NCI-H82 treated with DMSO at 0.1 percent for 48 hours (cell line): ENCODE measurements around the gene IMPA2.

Source experiments
- DNase-seq: peaks from one replicate; lab custom pipeline; 2025; ENCODE audit not compliant: unreplicated experiment; lab: John Stamatoyannopoulos, UW

Gene IMPA2

DNA sequence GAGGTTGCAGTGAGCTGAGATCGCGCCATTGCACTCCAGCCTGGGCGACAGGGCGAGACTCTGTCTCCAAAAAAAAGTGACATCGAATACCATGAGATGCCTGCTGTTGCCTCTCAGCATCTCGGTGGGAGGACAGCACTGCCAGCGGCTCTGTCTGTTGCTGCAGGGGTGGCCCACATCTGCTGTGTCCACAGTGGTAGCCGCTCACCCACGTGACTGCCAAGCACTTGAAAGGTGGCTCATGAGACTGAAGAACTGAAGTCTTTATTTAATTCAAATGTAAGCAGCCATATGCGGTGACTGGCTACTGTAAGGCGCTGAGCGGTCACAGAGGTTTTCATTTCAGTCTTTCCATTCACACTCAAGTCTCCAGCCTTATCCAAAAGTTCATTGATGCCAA lies 25.8 kb downstream of the IMPA2 start:
- DNase-seq = no peak

DNA sequence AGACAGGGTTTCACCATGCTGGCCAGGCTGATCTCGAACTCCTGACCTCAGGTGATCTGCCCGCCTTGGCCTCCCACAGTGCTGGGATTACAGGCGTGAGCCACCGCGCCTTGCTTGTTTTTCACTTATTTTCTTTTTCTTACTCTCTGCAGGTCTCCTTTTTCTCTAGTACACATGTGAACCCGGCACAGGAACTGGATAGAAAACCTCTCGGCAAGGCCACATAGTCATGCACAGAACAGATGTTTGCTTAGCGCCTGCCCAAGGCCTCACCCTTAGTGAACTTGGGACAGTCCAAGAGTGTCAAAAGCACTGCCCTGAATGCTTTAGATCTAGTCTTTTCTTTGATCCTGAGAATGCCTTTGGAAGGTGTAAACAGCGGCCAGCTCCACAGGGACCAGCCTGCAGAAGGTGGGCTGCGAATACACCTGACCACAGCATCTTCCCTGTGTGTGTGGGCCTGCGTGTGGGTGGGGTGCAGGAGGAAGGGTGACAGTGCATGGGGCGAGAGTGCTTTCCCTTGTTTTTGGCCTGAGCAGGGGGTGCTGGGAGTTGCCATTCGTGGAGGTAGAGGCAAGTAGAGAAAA lies 27.0 kb downstream of the IMPA2 start:
- DNase-seq = no peak

- no peak for DNase-seq
These were observed 27.7 kb downstream of the IMPA2 start for GRCh38 chr18:12008842-12009580.

GRCh38 chr18:12009581-12010140 lies 28.4 kb downstream of the IMPA2 start:
- DNase-seq = no peak

GRCh38 chr18:12010187-12010802 lies 29.0 kb downstream of the IMPA2 start:
- no peak for DNase-seq

DNA sequence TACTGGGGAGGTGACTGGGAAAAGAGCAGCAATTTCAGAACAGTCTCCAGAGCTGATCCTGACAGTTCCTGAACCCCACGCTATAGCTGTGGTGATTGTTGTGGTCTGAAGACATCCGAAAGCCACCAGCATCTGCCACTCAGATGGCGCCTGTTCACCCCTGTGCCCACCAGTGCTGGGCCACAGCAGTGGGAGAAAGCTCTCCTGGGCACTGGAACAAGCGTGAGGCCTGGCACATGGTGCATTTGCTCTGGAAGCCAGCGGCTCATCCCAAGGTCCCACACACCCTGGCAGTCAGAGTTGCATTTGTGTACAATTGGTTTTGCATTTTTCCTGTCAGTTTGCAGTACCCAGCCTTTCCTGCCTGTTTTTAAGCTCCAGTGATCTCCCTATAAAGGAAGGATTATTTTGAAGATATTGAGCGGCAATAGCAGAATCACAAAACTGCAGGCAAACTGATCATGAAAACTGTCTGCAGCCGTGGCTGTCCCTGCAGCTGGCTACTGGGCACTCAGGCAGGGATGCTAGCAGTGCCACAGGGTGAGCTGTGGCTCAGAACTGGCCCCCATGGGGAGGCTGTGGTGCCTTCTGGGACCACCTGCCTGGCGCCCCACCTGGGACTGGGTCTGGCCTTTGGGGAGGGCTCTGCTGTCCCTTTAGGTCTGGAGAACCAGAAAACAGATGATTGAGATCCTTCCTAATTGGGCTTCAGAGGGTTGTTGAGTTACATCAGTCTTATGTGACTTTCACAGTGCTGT lies 30.1 kb downstream of the IMPA2 start:
- no peak for DNase-seq

GRCh38 chr18:12011957-12012549 lies 30.7 kb downstream of the IMPA2 start:
- no peak for DNase-seq

DNA sequence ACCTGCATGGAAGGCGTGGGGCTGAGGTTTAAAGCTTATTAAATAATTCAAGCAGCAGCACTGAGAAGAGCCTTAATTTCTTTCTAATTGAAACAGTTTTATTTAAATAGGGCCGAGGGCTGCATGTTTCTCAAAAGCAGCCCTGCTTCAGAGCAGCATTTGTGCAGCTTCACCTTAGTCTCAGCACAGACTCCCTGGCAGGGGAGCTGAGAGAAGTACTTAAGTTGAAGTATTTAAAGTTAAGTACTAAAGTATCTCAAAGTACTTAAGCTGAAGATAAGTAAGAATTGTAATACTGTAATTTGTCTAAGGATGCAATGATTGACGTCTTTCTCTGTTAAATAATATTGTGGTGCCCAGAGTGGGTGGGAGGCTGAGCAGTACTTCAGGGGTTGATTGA lies 31.4 kb downstream of the IMPA2 start:
- no peak for DNase-seq

GRCh38 chr18:12013186-12013916 lies 32.0 kb downstream of the IMPA2 start:
- DNase-seq = no peak

DNA sequence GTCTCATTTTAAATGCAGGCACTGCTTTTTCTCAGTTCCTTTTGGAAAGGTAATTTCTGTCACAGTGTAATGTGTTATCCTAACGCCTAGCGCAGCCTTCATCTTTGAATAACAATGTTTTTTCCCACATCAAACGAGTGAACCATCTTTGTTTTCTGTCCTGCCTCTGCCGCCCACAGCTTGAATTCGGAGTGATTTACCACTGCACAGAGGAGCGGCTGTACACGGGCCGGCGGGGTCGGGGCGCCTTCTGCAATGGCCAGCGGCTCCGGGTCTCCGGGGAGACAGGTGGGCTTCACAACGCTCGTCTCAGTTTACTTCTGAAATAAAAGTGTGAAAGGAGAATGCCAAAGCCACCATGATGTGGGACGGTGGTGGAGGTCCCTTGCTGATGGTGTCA lies 32.8 kb downstream of the IMPA2 start:
- no peak for DNase-seq

- no peak for DNase-seq
These were observed 33.5 kb downstream of the IMPA2 start for GRCh38 chr18:12014521-12015415.

- DNase-seq = no peak
These were observed 34.2 kb downstream of the IMPA2 start for GRCh38 chr18:12015416-12016062.

DNA sequence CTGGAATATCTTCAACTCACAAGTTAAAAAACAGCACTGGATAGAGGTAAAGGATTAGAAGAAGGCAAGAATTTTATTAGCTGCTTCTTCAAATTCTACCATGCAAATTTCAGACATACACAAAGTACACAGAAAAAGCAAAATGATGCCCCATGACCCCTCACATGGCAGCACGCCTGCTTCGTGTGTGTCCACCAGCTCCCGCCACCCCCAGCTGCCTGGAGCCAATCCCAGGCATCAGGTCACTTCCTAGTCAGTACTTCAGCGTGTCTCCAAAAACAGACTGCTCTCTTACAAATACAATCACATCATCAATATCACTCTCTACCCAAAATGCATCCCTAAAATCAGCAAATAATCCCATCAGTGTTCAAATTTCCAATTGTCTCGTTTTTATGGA lies 35.8 kb downstream of the IMPA2 start:
- DNase-seq = no peak

GRCh38 chr18:12018861-12019260 lies 37.6 kb downstream of the IMPA2 start:
- no peak for DNase-seq

DNA sequence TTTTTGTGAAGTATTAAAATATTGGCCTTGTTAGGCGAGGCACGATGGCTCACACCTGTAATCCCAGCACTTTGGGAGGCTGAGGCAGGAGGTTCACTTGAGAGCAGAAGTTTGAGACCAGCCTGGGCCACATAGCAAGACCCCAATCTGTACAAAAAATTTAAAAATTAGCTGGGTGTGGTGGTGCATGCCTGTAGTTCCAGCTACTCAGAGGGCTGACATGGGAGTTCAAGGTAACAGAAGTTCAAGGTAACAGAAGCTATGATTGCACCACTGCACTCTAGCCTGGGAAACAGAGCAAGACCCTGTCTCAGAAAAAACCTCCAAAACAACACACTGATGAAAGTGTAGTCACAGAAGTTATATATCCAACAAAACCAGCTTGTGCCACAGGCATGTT lies 39.8 kb downstream of the IMPA2 start:
- no peak for DNase-seq

GRCh38 chr18:12021596-12021995 lies 40.3 kb downstream of the IMPA2 start:
- DNase-seq = no peak

DNA sequence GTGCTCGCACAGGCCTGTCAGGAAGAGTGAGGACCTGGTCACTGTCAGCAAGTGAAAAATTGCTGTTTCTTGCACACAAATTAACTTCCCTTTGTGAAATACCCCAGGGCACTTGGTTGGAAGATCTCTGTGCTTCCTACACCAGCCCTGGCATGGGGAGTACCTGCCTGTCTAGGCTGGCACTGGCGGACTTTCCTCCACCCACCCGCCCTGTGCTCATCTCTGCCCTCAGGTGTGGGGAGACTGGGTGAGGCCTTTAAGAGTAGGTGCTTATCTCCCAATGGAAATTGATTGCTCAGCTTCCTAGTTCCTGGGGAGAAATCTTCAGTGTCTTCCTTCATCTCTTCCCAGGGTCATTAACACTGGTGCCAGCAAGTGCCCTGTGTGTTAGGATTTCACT lies 42.1 kb downstream of the IMPA2 start:
- no peak for DNase-seq

GRCh38 chr18:12026562-12026961 lies 45.3 kb downstream of the IMPA2 start:
- DNase-seq = no peak

DNA sequence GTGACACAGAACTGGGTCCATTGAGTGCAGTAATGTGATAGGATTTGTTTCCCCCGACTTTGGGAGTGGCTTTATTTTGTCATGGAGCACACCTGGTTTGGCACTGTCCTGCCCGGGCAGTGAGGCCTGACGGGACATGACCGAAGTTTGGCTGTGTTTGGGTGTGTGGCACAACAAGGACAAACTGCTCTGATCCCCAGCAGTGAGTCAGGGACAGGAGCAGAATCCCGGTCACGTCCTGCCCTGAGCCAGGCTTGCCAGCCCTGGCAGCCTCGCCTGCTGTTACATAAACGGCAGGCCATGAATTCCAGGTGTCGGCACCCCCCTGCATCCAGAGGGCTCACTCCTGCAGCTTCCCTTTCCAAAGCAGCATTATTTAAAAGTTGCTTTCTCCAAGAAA lies 45.7 kb downstream of the IMPA2 start:
- no peak for DNase-seq
